Measurements from ENCODE around the gene INO80.
"Not testable (repeated sequence)": the region's sequence is repeated elsewhere in the genome, so short reads cannot be mapped to it uniquely, and the experiment has no call there.

The INO80 gene

GRCh38 chr15:41116116-41116961 lies at the start of gene INO80:
Gene INO80 (minus strand): TSS chr15:41116280. CDS start chr15:41096310, 19,970 bp downstream.
- peak; percentile 96 for DNase-seq

DNA sequence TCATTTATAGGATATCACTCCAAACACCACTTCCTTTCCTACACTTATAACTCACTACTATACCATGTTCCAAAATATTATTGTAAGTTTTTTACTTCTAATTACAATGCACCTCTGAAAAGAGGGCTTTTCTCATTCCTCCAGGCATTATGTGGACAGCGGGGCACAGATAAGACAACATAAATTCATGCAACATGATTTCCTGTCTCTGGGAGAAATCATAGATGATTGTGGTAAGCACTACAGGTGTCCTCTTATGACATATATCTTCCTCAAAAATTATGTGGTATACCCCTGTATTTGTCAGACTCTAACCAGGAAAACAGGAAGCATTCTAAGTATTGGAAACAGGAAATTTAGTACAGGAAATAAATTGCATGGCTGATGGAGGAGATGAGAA lies 45.7 kb upstream of the INO80 start:
- no peak for DNase-seq

- DNase-seq = no peak
Observed at GRCh38 chr15:41161336-41161735, 45.3 kb upstream of the INO80 start.

DNA sequence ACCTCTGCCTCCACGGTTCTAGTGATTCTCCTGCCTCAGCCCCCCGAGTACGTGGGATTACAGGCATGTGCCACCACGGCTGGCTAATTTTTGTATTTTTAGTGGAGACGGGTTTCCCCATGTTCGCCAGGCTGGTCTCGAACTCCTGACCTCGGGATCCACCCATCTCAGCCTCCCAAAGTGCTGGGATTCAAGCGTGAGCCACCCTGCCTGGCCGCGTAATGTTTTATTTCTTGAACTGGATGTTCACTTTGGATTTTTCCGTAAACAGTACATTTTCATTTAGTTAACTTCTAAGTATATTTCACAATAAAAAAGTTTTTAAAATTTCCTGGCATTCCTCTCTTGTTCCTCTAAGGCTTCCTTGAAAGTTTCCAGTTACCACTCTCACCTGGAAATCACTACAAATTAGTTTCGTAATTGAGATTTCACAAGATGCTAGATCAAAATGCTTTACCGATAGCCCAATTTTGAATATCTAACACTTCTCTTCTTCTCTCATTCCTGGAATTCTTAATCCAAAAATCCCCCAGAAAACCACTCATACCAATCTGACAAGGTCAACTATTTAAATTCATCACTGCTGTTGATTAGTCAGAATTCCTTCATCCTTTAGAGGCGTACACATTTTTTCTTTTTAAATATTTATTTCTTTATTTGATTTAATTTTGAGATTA lies 44.7 kb upstream of the INO80 start:
- no peak for DNase-seq

GRCh38 chr15:41154412-41154811 lies 38.3 kb upstream of the INO80 start:
- DNase-seq = no peak

- DNase-seq = no peak
Observed at GRCh38 chr15:41153733-41154132, 37.7 kb upstream of the INO80 start.

GRCh38 chr15:41151451-41152005 lies 35.4 kb upstream of the INO80 start:
- no peak for DNase-seq

DNA sequence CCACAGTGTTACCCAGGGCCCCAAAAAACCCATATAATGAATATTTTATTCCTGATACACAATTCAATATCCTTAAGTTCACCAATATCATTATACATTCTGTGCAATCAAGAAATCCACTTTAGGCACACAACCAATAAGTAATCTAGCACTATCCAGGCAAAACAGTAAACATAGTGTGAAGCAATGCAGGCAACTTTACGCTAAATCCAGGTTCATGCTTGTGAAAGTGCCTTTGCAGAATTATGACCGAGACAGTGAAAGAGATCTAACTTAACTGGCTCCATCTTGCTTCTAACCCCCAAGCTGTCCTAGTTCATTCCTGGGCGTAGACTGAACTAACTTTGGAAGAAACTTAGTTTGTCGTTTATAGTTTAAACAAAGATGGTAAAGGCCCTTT lies 34.2 kb upstream of the INO80 start:
- no peak for DNase-seq

GRCh38 chr15:41148065-41148464 lies 32.0 kb upstream of the INO80 start:
- no peak for DNase-seq

DNA sequence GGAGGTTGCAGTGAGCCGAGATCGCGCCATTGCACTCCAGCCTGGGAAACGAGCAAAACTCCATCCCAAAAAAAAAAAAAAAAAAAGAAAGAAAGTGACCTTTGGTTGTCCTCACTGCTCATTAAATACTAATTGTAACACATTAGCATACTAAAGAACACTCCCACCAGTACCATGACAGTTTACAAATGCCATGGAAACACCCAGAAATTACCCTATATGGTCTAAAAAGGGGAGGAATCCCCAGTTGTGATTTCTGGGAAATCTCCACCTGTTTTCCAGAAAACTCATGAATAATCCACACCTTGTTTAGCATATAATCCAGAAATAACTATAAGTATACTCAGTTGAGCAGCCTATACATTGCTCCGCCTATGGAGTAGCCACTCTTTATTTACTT lies 23.5 kb upstream of the INO80 start:
- no peak for DNase-seq

GRCh38 chr15:41139112-41139511 lies 23.0 kb upstream of the INO80 start:
- DNase-seq = not testable (repeated sequence)

GRCh38 chr15:41135580-41135979 lies 19.5 kb upstream of the INO80 start:
- DNase-seq = not testable (repeated sequence)

- no peak for DNase-seq
Observed at GRCh38 chr15:41133454-41133853, 17.4 kb upstream of the INO80 start.

- DNase-seq = not testable (repeated sequence)
Observed at GRCh38 chr15:41132094-41132493, 16.0 kb upstream of the INO80 start.

GRCh38 chr15:41128174-41128902 lies 12.3 kb upstream of the INO80 start:
- no peak for DNase-seq

GRCh38 chr15:41125931-41126642 lies 10.0 kb upstream of the INO80 start:
- DNase-seq = no peak

- DNase-seq = no peak
Observed at GRCh38 chr15:41125063-41125669, 9.1 kb upstream of the INO80 start.

DNA sequence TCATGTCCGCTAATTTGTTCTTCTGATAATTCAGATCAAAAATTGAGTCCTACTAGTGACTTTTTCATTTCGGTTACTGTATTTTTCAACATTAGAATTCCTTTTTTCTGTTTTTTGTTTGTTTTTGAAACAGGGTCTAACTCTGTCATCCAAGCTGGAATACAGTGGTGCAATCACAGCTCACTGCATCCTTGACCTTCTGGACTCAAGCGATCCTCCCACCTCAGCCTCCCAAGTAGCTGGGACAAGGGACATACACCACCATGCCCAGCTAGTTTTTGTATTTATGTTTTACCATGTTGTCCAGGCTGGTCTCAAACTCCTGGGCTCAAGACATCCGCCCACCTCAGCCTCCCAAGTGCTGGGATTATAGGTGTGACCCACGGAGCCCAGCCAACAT lies 8.0 kb upstream of the INO80 start:
- no peak for DNase-seq

DNA sequence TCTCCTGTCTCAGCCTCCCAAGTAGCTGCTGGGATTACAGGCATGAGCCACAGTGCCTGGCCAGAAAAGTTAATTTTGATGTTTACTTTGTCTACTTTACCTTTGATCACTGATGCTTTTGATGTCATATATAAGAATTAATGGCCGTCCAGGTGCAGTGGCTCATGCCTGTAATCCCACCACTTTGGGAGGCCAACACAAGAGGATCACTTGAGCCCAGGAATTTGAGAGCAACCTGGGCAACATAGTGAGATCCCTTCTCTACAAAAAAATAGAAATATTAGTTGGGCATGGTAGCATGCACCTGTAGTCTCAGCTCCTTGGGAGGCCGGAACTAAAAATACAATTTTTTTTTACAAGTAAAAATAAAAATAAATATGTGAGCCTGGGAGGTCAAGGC lies 6.8 kb upstream of the INO80 start:
- DNase-seq = no peak

- no peak for DNase-seq
Observed at GRCh38 chr15:41121951-41122350, 5.9 kb upstream of the INO80 start.

GRCh38 chr15:41116962-41117252 lies 827 bp upstream of the INO80 start:
- DNase-seq = peak; percentile 53

DNA sequence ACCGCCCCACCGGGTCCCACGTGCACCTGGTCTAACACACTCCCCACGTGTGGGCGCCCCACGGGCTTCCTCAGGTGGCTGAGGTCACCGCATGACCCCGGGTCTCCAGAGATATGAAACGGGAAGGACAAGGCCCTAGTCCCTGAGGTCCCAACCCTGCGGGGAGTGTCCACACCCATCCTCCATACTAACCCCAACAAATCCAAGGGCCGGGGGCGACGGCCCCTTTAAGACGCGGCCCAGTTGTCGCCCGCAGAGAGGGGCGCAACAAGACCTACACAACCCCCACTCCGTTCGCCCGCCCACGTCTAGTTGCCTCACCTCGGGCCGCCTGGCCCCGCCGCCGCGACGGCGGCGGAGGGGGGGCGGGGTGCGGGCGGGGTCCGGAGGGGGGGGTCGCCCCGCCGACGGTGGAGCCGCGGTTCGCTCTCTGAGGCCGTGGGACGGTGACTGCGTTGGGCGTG lies 396 bp downstream of the INO80 start:
- DNase-seq = peak; percentile 87

Data from activated CD8-positive, alpha-beta memory T cell treated with anti-CD3 and anti-CD28 coated beads, Interleukin-2, amount 50 U/mL, for 48 hours (primary cell).